ENCODE results near the gene IFNA2.

DNA sequence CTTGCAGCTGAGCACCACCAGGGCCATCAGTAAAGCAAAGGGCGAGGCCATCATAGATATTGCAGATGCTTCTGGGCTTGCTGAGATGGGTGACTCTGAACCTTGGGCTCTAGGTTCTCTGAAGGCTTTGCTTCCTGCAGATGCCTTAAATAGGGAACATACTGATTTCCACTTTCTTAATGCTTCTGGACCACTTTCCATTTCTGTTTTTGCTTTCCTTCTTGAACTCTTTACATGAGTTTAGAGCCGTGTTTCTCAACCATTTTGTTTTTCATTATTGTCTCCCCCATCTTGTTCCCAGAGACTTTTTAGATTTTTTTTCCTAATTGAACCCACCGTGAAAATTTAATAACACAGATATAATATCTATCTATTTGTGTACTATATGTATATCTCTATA is 17.2 kb downstream of the IFNA2 start, which contains the start of gene IFNA13:
- TF ChIP-seq RXRA (IDR thresholded peaks at IDR 0.05) (no peak), EGR1 (IDR thresholded peaks at IDR 0.05; ENCODE audit: low read depth in 2 of 2) (no peak), SP1 (IDR thresholded peaks at IDR 0.05) (no peak), CTCF (IDR thresholded peaks at IDR 0.05; ENCODE audit: low read depth, low read length, missing input control) (no peak), MAX (IDR thresholded peaks at IDR 0.05) (no peak), FOXA1 (IDR thresholded peaks at IDR 0.05) (no peak), RAD21 (IDR thresholded peaks at IDR 0.05) (no peak), REST (IDR thresholded peaks at IDR 0.05) (no peak), JUND (IDR thresholded peaks at IDR 0.05) (no peak), TAF1 (conservative IDR thresholded peaks at IDR 0.05) (no peak), NR2F2 (IDR thresholded peaks at IDR 0.05) (no peak), HNF4A (conservative IDR thresholded peaks at IDR 0.05) (no peak), YY1 (IDR thresholded peaks at IDR 0.05) (no peak)

Data from liver (tissue), 3 donors.